NCI-H2171 treated with DMSO at 0.1 percent for 48 hours (cell line): ENCODE measurements around the gene DNAJB6.

Experiments
- DNase-seq: peaks from one replicate; lab custom pipeline; 2025; lab: John Stamatoyannopoulos, UW

The DNAJB6 gene

GRCh38 chr7:157466867-157467261, 130.1 kb downstream of the DNAJB6 start:
- no peak for DNase-seq
